ENCODE measurements around the gene FAM174C.
"Not testable (repeated sequence)": the region's sequence is repeated elsewhere in the genome, so short reads cannot be mapped to it uniquely, and the experiment has no call there.

Gene FAM174C

GRCh38 chr19:1307755-1308303 is 32.5 kb downstream of the FAM174C start:
- DNase-seq = no peak

GRCh38 chr19:1308718-1309117 is 33.4 kb downstream of the FAM174C start:
- no peak for DNase-seq

GRCh38 chr19:1309977-1310852 is 34.9 kb downstream of the FAM174C start:
- DNase-seq = no peak

- no peak for DNase-seq
Measured at GRCh38 chr19:1310853-1311180, 35.5 kb downstream of the FAM174C start.

- DNase-seq = no peak
Measured at GRCh38 chr19:1311543-1312091, 36.3 kb downstream of the FAM174C start.

- DNase-seq = peak; percentile 99
Measured at GRCh38 chr19:1312767-1313694, 37.7 kb downstream of the FAM174C start.

GRCh38 chr19:1313695-1314613 is 38.6 kb downstream of the FAM174C start:
- DNase-seq = no peak

GRCh38 chr19:1315470-1316166 is 40.3 kb downstream of the FAM174C start:
- DNase-seq = peak; percentile 91

- no peak for DNase-seq
Measured at GRCh38 chr19:1316466-1316865, 41.1 kb downstream of the FAM174C start.

GRCh38 chr19:1317274-1318003 is 42.1 kb downstream of the FAM174C start:
- DNase-seq = no peak

- no peak for DNase-seq
Measured at GRCh38 chr19:1318678-1319471, 43.5 kb downstream of the FAM174C start.

- DNase-seq = not testable (repeated sequence)
Measured at GRCh38 chr19:1320282-1320650, 44.9 kb downstream of the FAM174C start.

- no peak for DNase-seq
Measured at GRCh38 chr19:1321539-1321938, 46.2 kb downstream of the FAM174C start.

- no peak for DNase-seq
Measured at GRCh38 chr19:1322198-1322981, 47.1 kb downstream of the FAM174C start.

GRCh38 chr19:1324249-1324805 is 49.0 kb downstream of the FAM174C start:
- no peak for DNase-seq

- peak; percentile 73 for DNase-seq
Measured at GRCh38 chr19:1324806-1325567, 49.7 kb downstream of the FAM174C start.

- DNase-seq = no peak
Measured at GRCh38 chr19:1325568-1326294, 50.4 kb downstream of the FAM174C start.

Measured in 8988T (cell line).